ENCODE data around the gene RFNG. TPM values are rescaled to one million over a fixed set of nuclear protein-coding genes. Genes with fewer than 3 reads are reported as not detected.

RFNG gene
- total RNA-seq, 1 experiment from 2014 or later = 43.4 TPM

- Histone ChIP-seq H3K27ac (ENCODE audit: low read length) (peak within 1 kb of the TSS; percentile 74), H3K27me3 (ENCODE audit: control insufficient read depth, insufficient read depth, low read length) (no peaks in the 10 kb centered on the region), H3K36me3 (ENCODE audit: control insufficient read depth, insufficient read depth, low read length) (no peaks in the 10 kb centered on the region; the same call in 1 of the 2 replicates), H3K4me3 (ENCODE audit: low read depth in 2 of 2, low read length in 2 of 2) (peak within 1 kb of the TSS; percentile 65 to 84), H3K9me3 (ENCODE audit: control insufficient read depth, insufficient read depth, low read depth, low read length) (no peaks in the 10 kb centered on the region), H3K4me1 (ENCODE audit: control insufficient read depth, insufficient read depth, low read length) (peaks cover 38% of the 10 kb centered on the region)
- peak; percentile 76 for ATAC-seq
- peak; percentile 78; the same call in 1 of the 2 replicates for TF ChIP-seq SIN3A (IDR thresholded peaks at IDR 0.05; ENCODE audit: borderline replicate concordance, insufficient read depth, low read depth, low read length)
- TF ChIP-seq CTCF (IDR thresholded peaks at IDR 0.05) = no peak
- TF ChIP-seq REST (IDR thresholded peaks at IDR 0.05; ENCODE audit: insufficient read depth in 1 of 2, low read depth in 2 of 2, low read length in 1 of 2) = 0 out of 4 replicates have a peak, but pooled peaks of 1 of the 2 experiments have one; percentile 24
- TF ChIP-seq POLR2AphosphoS5 (IDR thresholded peaks at IDR 0.05; ENCODE audit: low read depth, low read length) = peak; percentile 51; the same call in 1 of the 2 replicates
- ChIA-PET POLR2A (no interaction called here), CTCF (interaction anchor here (0.5 to 5.3 kb wide), 6 partner anchors 8 to 103 kb away, joined by 3 to 37 read pairs (median 4); partner anchors contain the start of genes DCXR and NOTUM)
- TSS peak; percentile 91 for BruUV-seq (replicated peaks)
- no peak for DNase-seq (ENCODE audit: low read depth, low spot score)
- intact Hi-C loops (cut with micrococcal nuclease; ENCODE audit: unreplicated experiment) (loop anchor here (10.0 kb wide), 1 partner anchor 158 kb away; the partner anchor contains the start of gene P4HB), in situ Hi-C loops (cut with HindIII; ENCODE audit: low pct_unique_long_range_greater_than_20kb, low sequenced_read_pairs) (no loop called here)
Measured at GRCh38 chr17:82022310-82022980, 29.2 kb downstream of the RFNG start, which contains the start of gene CENPX. Gene CENPX, minus strand, starts transcription at chr17:82022878. Its CDS starts 17 bp downstream, at chr17:82022861.

DNA sequence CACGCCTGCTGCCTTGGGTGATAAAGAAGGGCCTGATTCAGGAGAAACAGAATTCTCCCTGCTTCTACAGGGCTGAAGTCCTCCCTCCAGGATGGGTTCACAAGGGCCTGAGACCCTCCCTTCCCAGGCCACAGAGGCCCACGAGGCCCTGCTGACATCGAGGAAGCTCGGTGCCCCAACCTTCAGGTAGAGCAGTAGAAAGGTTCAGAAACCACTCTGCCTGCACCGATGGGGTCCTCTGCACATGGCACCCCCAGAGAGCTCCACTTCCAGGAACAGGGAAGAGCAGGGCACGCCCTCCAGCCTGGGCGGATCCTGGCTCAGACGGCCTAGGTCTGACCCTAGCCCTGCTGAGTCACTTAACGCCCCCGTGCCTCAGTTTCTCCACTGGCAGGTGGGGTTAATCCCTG lies 29.7 kb downstream of the RFNG start:
- DNase-seq (ENCODE audit: low read depth, low spot score) (no peak), ATAC-seq (no peak)
- no TSS peak for BruUV-seq (replicated peaks)
- Histone ChIP-seq H3K27ac (ENCODE audit: low read length) (peak overlapping the region; percentile 63), H3K9me3 (ENCODE audit: control insufficient read depth, insufficient read depth, low read depth, low read length) (no peaks in the 10 kb centered on the region), H3K27me3 (ENCODE audit: control insufficient read depth, insufficient read depth, low read length) (no peaks in the 10 kb centered on the region), H3K36me3 (ENCODE audit: control insufficient read depth, insufficient read depth, low read length) (no peaks in the 10 kb centered on the region; the same call in 1 of the 2 replicates), H3K4me1 (ENCODE audit: control insufficient read depth, insufficient read depth, low read length) (peaks cover 38% of the 10 kb centered on the region), H3K4me3 (ENCODE audit: low read depth in 2 of 2, low read length in 2 of 2) (peak overlapping the region; percentile 58 to 74)
- TF ChIP-seq TCF7L2 (IDR thresholded peaks at IDR 0.05; ENCODE audit: low read depth, low read length) = no peak
- TF ChIP-seq SIN3A (IDR thresholded peaks at IDR 0.05; ENCODE audit: borderline replicate concordance, insufficient read depth, low read depth, low read length) = 0 out of 2 replicates have a peak, but pooled peaks have one; percentile 16
- intact Hi-C loops (cut with micrococcal nuclease; ENCODE audit: unreplicated experiment) (loop anchor here (2.0 to 10.0 kb wide), 2 partner anchors 59 to 157 kb away; partner anchors contain the start of gene P4HB), in situ Hi-C loops (cut with HindIII; ENCODE audit: low pct_unique_long_range_greater_than_20kb, low sequenced_read_pairs) (no loop called here)
- CTCF ChIA-PET = interaction anchor here (0.6 to 5.3 kb wide), 3 partner anchors 9 to 61 kb away, joined by 3 to 37 read pairs (median 5); partner anchors contain the start of gene NOTUM
- POLR2A ChIA-PET = no interaction called here

All from Panc1 (cell line).